ENCODE measurements around the gene ADAMTSL3.
"Not testable (repeated sequence)": the region's sequence is repeated elsewhere in the genome, so short reads cannot be mapped to it uniquely, and the experiment has no call there.

The ADAMTSL3 gene

DNA sequence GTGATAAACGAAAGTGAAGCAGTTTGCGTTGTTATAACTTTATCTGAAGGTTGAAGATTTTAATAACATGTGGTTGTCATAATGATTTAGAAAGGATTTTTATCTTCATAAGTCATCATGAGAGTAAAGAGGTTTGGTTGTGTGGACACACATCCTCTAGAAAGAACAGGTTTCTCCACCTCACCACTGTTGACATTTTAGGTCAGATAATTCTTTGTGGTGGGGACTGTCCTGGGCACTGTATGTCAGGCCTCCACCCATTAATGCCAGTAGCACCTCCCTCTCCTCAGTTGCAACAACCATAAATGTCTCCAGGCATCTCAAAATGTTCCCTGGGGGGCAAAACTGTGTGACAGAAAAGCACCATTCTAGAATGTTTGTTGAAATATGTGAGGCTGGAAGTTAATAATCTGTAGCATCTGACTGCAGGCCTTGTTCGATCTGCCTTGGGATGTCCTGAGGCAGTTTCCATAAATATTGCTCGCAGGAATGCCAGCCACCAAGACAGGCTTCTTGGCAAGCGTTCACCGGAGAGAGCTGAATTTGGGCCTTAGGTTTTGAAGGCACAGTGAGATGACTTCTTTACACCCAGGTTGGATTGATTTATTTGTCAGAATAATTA lies 100.1 kb downstream of the ADAMTSL3 start:
- DNase-seq (ENCODE audit: low read depth), result no peak

DNA sequence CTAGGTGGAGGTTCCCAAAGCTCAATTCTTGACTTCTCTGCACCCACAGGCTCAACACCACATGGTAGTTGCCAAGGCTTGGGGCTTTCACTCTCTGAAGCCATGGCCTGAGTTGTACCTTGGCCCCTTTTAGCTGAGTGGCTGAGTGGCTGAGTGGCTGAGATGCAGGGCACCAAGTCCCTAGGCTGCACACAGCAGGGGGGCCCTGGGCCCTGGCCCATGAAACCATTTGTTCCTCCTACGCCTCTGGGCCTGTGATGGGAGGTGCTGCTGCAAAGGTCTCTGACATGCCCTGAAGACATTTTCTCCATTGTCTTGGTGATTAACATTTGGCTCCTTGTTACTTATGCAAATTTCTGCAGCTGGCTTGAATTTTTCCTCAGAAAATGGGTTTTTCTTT lies 103.4 kb downstream of the ADAMTSL3 start:
- DNase-seq (ENCODE audit: low read depth), result not testable (repeated sequence)

DNA sequence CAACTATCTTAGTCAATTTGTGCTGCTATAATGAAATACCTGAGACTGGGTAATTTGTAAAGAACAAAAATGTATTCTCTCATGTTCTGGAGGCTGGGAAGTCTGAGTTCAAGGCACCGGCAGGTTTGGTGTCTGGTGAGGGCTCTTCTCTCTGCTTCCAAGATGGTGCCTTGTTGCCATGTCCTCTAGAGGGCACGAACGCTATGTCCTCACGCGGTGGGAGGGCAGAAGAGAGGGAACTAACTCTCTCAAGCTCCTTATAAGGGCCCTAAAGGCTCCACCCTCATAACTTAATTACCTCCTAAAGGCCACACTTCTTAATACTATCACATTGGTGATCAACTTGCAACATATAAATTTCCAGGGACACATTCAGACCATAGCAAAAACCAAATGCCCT lies 108.4 kb downstream of the ADAMTSL3 start:
- DNase-seq (ENCODE audit: low read depth), result no peak

- no peak for DNase-seq (ENCODE audit: low read depth)
Measured at GRCh38 chr15:83764201-83764838, 110.4 kb downstream of the ADAMTSL3 start.

GRCh38 chr15:83766339-83766738 lies 112.4 kb downstream of the ADAMTSL3 start:
- DNase-seq (ENCODE audit: low read depth), result peak; percentile 83

GRCh38 chr15:83767741-83768140 lies 113.8 kb downstream of the ADAMTSL3 start:
- peak; percentile 87 for DNase-seq (ENCODE audit: low read depth)

DNA sequence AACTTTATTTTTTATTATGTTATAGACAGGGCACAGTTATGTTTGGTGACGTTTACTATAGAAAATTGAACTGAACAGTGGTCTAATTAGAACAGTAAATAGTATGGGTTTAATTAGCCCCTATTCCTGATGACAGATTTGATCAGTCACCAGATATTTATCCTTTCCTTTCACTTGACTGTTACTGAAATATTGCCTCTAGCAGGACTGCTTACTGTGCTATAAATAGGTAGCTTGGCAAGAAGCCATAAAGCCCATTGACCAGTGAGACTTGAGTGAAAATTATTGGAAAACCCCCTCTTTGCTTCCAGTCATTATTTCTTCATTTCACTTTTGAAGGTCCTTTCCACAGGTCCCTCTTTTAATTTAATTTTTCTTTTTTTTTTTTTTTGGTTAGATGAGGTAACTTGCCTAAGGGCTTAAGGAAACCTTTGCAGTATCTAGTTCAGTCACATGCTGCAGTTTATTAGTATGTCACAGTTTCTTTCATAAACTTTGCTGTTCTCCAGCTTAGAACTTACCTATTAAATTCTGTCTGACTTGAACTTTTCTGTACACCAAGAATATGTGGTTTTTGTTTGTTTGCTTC lies 115.6 kb downstream of the ADAMTSL3 start:
- DNase-seq (ENCODE audit: low read depth), result peak; percentile 20

GRCh38 chr15:83775738-83776137 lies 121.8 kb downstream of the ADAMTSL3 start:
- no peak for DNase-seq (ENCODE audit: low read depth)

DNA sequence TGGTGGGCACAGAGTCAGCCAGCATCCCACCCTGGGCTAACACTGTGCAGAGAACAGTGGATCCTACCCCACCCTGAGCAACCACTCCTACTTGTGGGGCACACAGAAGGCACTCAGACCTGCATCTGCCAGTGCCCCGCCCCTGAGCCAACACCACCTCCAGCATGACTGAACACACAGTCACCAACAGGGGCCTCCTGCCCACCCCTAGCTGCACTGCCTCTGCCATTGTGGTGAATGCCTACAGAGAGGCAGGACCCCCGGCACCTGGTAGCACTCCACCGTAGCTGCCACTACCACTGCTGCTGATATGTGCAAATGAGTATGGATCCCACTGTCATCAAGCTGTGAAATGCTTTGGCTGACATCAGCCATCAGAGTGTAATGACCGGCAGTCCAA lies 123.1 kb downstream of the ADAMTSL3 start:
- no peak for DNase-seq (ENCODE audit: low read depth)

DNA sequence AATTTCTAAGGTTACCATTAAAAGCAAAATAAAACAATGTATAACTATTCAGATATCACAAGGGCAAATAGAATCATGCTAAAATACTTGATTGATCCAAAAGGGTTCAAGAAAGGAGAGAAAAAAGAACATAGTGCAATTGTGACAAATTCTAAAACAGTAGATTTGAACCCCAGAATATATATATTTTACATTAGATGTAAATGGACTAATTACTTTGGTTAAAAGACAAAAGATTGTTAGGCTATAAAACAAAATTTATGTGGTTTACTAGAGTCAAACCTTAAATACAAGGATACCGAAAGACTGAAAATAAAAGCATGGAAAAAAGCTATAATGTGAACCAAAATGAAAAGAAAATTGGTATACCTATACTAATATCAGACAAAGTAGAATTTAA lies 129.3 kb downstream of the ADAMTSL3 start:
- DNase-seq (ENCODE audit: low read depth), result no peak

- DNase-seq (ENCODE audit: low read depth), result peak; percentile 63
Measured at GRCh38 chr15:83784975-83785374, 131.1 kb downstream of the ADAMTSL3 start.

- no peak for DNase-seq (ENCODE audit: low read depth)
Measured at GRCh38 chr15:83786336-83786735, 132.4 kb downstream of the ADAMTSL3 start.

DNA sequence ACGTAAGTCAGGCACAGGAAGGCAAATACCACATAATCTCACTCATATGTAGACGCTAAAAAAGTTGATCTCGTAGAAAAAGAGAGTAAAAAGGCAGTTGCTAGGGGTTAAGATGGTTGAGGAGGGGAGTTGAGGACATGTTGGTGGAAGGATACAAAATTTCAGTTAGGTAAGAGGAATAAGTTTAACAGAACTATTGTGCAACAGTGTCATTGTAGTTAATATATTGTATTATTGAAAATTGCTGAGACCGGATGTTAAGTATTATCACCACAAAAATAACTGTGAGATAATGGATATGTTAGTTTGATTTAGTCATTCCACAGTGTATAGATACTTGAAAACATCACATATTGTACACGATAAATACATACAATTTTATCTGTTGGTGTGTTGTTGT lies 139.1 kb downstream of the ADAMTSL3 start:
- no peak for DNase-seq (ENCODE audit: low read depth)

DNA sequence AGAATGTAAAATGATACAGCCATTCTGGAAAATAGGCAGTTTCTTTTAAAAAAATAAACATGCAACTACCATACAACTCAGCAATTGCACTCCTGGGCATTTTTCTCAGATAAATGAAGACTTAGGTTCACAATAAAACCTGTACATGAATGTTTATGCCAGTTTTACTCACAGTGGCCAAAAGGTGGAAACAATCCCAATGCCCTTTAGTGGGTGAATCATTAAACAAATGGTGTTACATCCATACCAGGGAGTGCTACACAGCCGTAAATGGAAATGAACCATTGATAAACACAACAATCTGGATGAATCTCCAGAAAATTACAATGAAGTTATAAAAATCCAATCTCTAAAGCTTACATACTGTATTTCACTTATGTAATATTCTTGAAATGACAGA lies 140.3 kb downstream of the ADAMTSL3 start:
- no peak for DNase-seq (ENCODE audit: low read depth)

DNA sequence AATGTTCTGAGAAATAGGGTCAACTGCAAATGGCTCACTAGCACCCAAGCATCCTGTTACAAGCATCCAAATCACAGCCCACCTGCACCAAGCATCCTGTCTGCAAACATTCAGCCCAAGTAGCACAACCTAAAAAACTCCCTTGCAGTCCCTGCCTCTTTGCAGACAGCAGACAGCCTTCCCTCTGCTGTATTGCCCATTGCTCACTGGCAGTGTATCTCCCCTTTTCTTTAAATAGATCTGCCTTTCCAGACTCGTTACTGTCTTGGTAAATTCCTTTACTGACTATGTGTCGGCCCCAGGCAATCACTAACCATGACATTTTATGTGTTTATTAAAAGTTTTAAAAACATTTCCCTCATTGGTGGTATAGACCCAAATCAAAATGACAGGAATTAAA lies 155.4 kb downstream of the ADAMTSL3 start:
- DNase-seq (ENCODE audit: low read depth), result no peak

DNA sequence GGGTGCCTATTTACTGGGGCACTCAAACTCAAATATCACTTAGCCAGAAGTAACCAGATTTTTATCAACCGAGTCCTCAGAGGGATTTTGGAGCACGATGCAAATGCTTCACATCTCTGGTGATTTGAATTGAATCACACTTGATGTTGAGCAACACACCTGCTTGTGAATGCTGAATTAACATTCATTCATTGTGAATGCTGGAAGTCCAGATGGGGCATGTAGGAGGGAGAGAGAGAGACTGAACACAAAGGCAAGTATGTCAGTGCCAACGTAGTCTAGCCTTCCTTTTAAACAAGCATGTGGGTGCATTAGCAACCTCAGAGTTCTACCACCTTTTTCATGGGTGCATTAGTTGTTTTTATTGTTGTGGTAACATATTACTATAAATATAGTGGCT lies 156.2 kb downstream of the ADAMTSL3 start:
- no peak for DNase-seq (ENCODE audit: low read depth)

- no peak for DNase-seq (ENCODE audit: low read depth)
Measured at GRCh38 chr15:83813682-83814081, 159.8 kb downstream of the ADAMTSL3 start.

GRCh38 chr15:83815506-83815905 lies 161.6 kb downstream of the ADAMTSL3 start:
- DNase-seq (ENCODE audit: low read depth), result no peak

DNA sequence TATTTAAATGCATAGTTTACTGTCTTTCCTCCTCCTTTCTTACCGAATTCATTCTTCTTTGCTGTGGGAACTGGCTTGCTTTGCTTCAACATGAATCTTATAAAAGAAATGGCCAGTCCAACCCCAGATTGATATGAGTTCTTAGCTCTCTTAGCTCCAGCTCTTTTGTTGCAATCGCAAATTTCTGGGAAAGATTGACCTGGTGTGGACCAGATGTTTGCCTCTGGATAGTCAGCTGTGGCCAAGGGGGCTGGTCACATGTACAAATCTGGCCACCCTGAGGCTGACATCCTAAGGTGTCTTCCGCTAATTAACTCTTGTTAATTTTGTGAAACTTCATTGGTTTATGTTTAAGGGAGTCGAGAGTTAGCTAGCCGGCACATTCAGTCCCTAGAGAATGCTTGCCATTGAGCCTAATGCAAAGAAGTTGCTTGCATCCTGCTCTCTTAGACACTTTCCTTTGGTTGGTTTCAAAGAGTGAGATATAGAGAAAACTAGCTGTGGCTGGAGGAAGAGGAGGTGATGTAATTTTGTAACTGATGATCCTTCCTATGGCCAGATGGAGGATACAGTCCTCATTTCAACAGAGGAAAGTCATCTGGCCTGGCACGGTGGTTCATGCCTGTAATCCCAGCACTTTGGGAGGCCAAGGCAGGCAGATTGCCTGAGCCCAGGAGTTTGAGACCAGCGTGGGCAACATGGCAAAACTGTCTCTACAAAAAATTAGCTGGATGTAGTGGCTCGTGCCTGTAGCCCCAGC lies 162.4 kb downstream of the ADAMTSL3 start:
- no peak for DNase-seq (ENCODE audit: low read depth)

GRCh38 chr15:83818591-83818990 lies 164.7 kb downstream of the ADAMTSL3 start:
- no peak for DNase-seq (ENCODE audit: low read depth)

GRCh38 chr15:83830381-83830780 lies 176.5 kb downstream of the ADAMTSL3 start:
- DNase-seq (ENCODE audit: low read depth), result no peak

GRCh38 chr15:83833569-83833968 lies 179.6 kb downstream of the ADAMTSL3 start:
- DNase-seq (ENCODE audit: low read depth), result peak; percentile 36

DNA sequence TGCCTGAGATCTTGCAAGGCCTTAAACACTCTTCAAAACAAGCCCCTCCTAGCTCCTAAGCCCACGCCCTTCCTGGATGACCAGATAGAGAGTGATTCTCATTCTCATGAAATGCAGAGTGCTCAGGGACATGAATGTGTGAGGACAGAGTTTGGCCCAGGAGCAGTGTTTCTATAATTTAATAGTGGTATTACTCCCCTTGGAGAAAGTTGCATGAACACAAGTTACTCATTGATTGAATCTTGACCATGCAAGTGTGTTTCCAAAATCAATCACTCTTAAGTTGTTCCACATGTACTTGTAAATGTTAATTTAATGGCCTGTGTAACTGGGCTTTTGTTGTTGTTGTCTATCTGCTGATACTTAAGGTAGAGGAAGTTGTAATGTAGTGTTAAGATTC lies 181.6 kb downstream of the ADAMTSL3 start:
- DNase-seq (ENCODE audit: low read depth), result no peak

Data from iris pigment epithelial cell (primary cell).